Keratinocyte (primary cell): ENCODE results near the gene CST6. TPM values are rescaled to one million over a fixed set of nuclear protein-coding genes. Genes with fewer than 3 reads are reported as not detected.

ENCODE experiments used
- DNase-seq: peaks from one replicate; pipeline ENCODE4 v3.0.0-alpha.2; 2011; ENCODE audit warnings: low read depth, missing footprints, low spot score
- FAIRE-seq: peaks from 2 replicates; lab custom pipeline; 2011; peaks lifted over from hg19 to GRCh38; lab: Jason Lieb, UNC
- H2AFZ ChIP-seq: 2 replicates; pipeline ENCODE4 v1.6.0; 2012; ENCODE audit warnings: low read length, control low read depth, inconsistent platforms; ENCODE audit not compliant: control insufficient read depth
- H3K27ac ChIP-seq: 2 replicates; pipeline ENCODE4 v1.5.1; 2011; ENCODE audit warnings: low read length; ENCODE audit not compliant: control insufficient read depth, insufficient read depth
- H3K27me3 ChIP-seq: 3 replicates; pipeline ENCODE4 v1.6.0; 2011; ENCODE audit warnings: low read length; ENCODE audit not compliant: control insufficient read depth, insufficient read depth; ENCODE audit errors: extremely low read depth
- H3K36me3 ChIP-seq, 2 experiments: 2 replicates in 1 of 2; 3 replicates in 1 of 2; pipeline ENCODE4 v1.5.1; 2011; ENCODE audit warnings: low read length in 2 of 2, mild to moderate bottlenecking in 1 of 2; ENCODE audit not compliant: control insufficient read depth in 2 of 2, insufficient read depth in 2 of 2; ENCODE audit errors: extremely low read depth in 1 of 2
- H3K4me1 ChIP-seq: 3 replicates; pipeline ENCODE4 v1.5.1; 2011; ENCODE audit warnings: low read length; ENCODE audit not compliant: control insufficient read depth, insufficient read depth; ENCODE audit errors: extremely low read depth
- H3K4me2 ChIP-seq: 3 replicates; pipeline ENCODE4 v1.6.0; 2011; ENCODE audit warnings: low read depth, low read length; ENCODE audit not compliant: control insufficient read depth, insufficient read depth; ENCODE audit errors: extremely low read depth
- H3K4me3 ChIP-seq, 3 experiments: fragments of 200-600 bp in 1 of 3; sonication (generic) in 1 of 3; 2 replicates in 2 of 3; 3 replicates in 1 of 3; pipeline ENCODE4 v1.5.1; 2011 to 2016; ENCODE audit warnings: low read length in 3 of 3, mild to moderate bottlenecking in 3 of 3, control low read depth in 2 of 3, inconsistent platforms in 1 of 3, low read depth in 1 of 3, mixed read lengths in 1 of 3, mixed run types in 1 of 3, moderate library complexity in 1 of 3; ENCODE audit not compliant: control insufficient read depth in 2 of 3, insufficient read depth in 2 of 3; ENCODE audit errors: extremely low read depth in 1 of 3
- H3K79me2 ChIP-seq: 2 replicates; pipeline ENCODE4 v1.6.0; 2012; ENCODE audit warnings: low read length; ENCODE audit not compliant: control insufficient read depth, insufficient read depth
- H3K9ac ChIP-seq: 3 replicates; pipeline ENCODE4 v1.6.0; 2011; ENCODE audit warnings: low read length; ENCODE audit not compliant: control insufficient read depth, insufficient read depth; ENCODE audit errors: extremely low read depth
- H3K9me1 ChIP-seq: 3 replicates; pipeline ENCODE4 v1.6.0; 2011; ENCODE audit warnings: low read length; ENCODE audit not compliant: control insufficient read depth, insufficient read depth; ENCODE audit errors: extremely low read depth
- H3K9me3 ChIP-seq: 2 replicates; pipeline ENCODE4 v1.5.1; 2012; ENCODE audit warnings: low read depth, low read length; ENCODE audit not compliant: control insufficient read depth
- H4K20me1 ChIP-seq: 3 replicates; pipeline ENCODE4 v1.6.0; 2011; ENCODE audit warnings: low read length; ENCODE audit not compliant: control insufficient read depth, insufficient read depth; ENCODE audit errors: extremely low read depth
- CTCF ChIP-seq, 3 experiments: IDR thresholded peaks in 1 of 3; conservative IDR thresholded peaks in 1 of 3; optimal IDR thresholded peaks in 1 of 3; 2 replicates in 2 of 3; 3 replicates in 1 of 3; pipeline versions ENCODE3 to v1.5.1; 2011; ENCODE audit warnings: low read length in 3 of 3, mild to moderate bottlenecking in 3 of 3, moderate library complexity in 2 of 3, control low read depth in 1 of 3, inconsistent platforms in 1 of 3; ENCODE audit not compliant: insufficient read depth in 2 of 3; ENCODE audit errors: extremely low read depth in 1 of 3
- EZH2 ChIP-seq: IDR thresholded peaks from one replicate; pipeline ENCODE4 v1.6.1; 2012; ENCODE audit warnings: inconsistent platforms, mild to moderate bottlenecking, low read length, moderate library complexity
- dilution Hi-C: fragments of 300-500 bp; cut with MboI; formaldehyde crosslinking; loops from one replicate; pipeline ENCODE4 v1.7.0; 2020; ENCODE audit warnings: low sequenced_read_pairs; ENCODE audit not compliant: extremely low pct_ligation_motif_present
- polyA plus RNA-seq, 5 experiments: library from polyadenylated mRNA; depleted of rRNA in 3 of 5; stranded (reverse) in 3 of 5; stranded (forward) in 1 of 5; unstranded in 1 of 5; fragments of >200 nt; gene quantifications; 1 replicate in 1 of 5; 2 replicates in 3 of 5; 3 replicates in 1 of 5; pipeline versions ENCODE4 v1.2.1 to v1.2.3, GENCODE V29; 2011 to 2012; ENCODE audit warnings: missing spikeins in 2 of 5, low read depth in 1 of 5, low replicate concordance in 1 of 5

Gene CST6
- polyA plus RNA-seq, 1 donor (not counting 4 experiments of a cell fraction or from before 2014, with no cell fraction given): 1.4 TPM

- H3K27ac ChIP-seq: no peak overlapping the region
- DNase-seq: peak; percentile 98
Observed at GRCh38 chr11:66011239-66011784, 496 bp upstream of the CST6 start.

GRCh38 chr11:66012371-66012945 lies 650 bp downstream of the CST6 start:
- no peak overlapping the region for H3K4me3 ChIP-seq
- H3K79me2 ChIP-seq: no peaks in the 10 kb centered on the region
- DNase-seq: no peak
- no peaks in the 10 kb centered on the region for H3K9me3 ChIP-seq
- no peak overlapping the region for H2AFZ ChIP-seq
- H3K36me3 ChIP-seq: no peaks in the 10 kb centered on the region
- peaks cover 3% of the 10 kb centered on the region for H3K9me1 ChIP-seq
- dilution Hi-C loops: no loop called here
- H3K27me3 ChIP-seq: no peaks in the 10 kb centered on the region
- H3K4me1 ChIP-seq: peaks cover 38% of the 10 kb centered on the region
- no peaks in the 10 kb centered on the region for H4K20me1 ChIP-seq
- no peak overlapping the region for H3K9ac ChIP-seq
- no peak overlapping the region for H3K4me2 ChIP-seq
- TF ChIP-seq CTCF (optimal IDR thresholded peaks at IDR 0.05 in 1 of 3, IDR thresholded peaks at IDR 0.05 in 1 of 3, conservative IDR thresholded peaks at IDR 0.05 in 1 of 3; ENCODE audit: extremely low read depth in 1 of 3, insufficient read depth in 2 of 3, low read length in 3 of 3) (no peak), EZH2 (no peak)
- H3K27ac ChIP-seq: no peak overlapping the region
- no peak for FAIRE-seq

More at GRCh38 chr11:66011239-66011784, 496 bp upstream of the CST6 start:
- H4K20me1 ChIP-seq: no peaks in the 10 kb centered on the region
- peak; percentile 69 for FAIRE-seq
- H3K27me3 ChIP-seq: no peaks in the 10 kb centered on the region
- no peaks in the 10 kb centered on the region for H3K9me3 ChIP-seq
- TF ChIP-seq EZH2: no peak
- no peak for TF ChIP-seq CTCF (optimal IDR thresholded peaks at IDR 0.05 in 1 of 3, IDR thresholded peaks at IDR 0.05 in 1 of 3, conservative IDR thresholded peaks at IDR 0.05 in 1 of 3; ENCODE audit: extremely low read depth in 1 of 3, insufficient read depth in 2 of 3, low read length in 3 of 3)
- H2AFZ ChIP-seq: no peak overlapping the region
- peak overlapping the region in 1 of 3 experiments; percentile 27 for H3K4me3 ChIP-seq
- peak overlapping the region; percentile 78 for H3K4me2 ChIP-seq
- dilution Hi-C loops: no loop called here
- H3K79me2 ChIP-seq: no peaks in the 10 kb centered on the region
- H3K9me1 ChIP-seq: peaks cover 3% of the 10 kb centered on the region
- H3K4me1 ChIP-seq: peaks cover 38% of the 10 kb centered on the region
- H3K9ac ChIP-seq: no peak overlapping the region
- H3K36me3 ChIP-seq: peaks cover 0 to 1% of the 10 kb centered on the region in 2 experiments
